GM18517 (cell line): ENCODE measurements around the gene JAZF1.

ENCODE experiments used
- ATAC-seq: cut with Tn5 transposase; IDR thresholded peaks from one replicate; pipeline ENCODE4 v1.9.1; 2021; ENCODE audit warnings: mild to moderate bottlenecking, moderate library complexity; ENCODE audit not compliant: unreplicated experiment

JAZF1 gene

DNA sequence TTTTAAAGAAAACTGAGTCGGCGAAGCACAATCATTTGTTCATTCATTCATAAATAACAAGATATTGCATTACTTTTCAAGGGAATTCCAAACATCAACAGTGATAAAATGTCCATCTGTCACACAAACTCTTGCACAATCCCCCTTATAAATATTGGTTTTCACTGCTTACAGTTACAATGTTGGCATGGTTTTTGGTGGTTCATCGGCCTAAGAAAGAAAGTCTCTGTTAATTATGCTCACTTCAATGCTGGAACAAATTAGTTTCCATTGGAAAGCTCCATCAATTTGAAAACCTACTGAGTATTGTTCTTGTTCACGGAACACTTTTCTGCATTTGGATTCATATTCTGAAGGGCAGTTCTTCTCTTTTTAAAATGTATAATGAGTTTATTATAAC lies 188.5 kb downstream of the JAZF1 start:
- ATAC-seq: no peak

DNA sequence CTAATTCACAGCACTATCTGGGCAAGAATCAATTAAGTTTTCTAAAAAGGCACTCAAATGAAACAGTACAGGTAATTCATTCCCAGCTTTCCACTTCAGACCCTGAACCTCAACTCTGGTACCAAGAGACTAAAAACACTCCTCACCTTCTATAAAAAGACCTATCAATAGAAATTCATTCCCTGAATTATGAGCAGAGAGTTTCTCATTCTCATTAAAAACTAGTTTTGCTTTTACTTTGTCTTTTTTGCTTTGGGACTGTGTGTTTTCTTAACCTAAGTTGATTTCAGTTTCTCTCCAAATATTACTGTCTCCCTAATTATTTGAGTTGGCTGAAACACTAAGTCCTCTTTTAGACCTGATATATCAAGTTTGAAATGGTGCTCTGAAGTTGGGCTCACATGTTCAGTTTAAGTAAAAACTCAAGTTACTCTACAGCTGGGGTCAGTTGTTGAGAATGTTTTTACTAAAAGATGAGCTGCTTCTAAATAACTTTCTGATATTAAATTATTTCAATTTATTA lies 189.5 kb downstream of the JAZF1 start:
- no peak for ATAC-seq

DNA sequence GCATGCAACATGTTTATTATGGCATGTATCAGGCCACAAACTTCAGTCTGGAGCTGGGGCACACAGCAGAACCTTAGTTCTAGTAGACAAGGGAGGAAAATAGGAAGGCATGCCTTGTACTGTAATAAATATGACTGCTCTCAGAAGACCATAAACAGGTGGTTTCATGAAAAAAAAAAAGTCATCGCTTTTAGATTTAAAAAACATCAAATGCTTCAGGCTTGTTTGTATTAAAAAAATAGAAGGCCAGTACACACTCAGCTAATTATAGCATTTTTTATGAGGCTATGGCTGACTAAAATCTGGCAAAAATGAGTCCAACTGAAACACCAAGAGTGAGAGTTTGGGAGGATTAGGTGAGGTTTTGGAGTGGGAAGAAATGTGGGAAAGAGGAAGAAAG lies 204.1 kb downstream of the JAZF1 start:
- no peak for ATAC-seq

DNA sequence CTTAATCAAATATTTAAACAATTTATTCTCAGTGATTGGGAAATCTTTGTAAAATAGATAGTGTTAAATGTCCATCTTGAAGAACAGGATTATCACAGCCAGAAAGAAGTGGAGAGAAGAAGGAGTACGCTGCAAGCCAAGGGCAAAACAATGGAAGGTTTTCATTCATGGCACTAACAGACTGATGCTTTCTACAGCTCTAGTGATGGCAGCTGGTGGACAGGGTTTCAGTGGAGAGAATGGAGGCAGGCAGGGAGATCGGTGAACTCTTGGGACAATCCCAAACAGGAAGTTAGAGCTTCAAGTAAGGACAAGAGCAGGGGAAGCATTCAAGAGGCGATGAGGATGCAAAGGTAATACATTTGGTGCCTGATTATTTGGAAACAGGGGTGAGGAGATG lies 207.0 kb downstream of the JAZF1 start:
- no peak for ATAC-seq

DNA sequence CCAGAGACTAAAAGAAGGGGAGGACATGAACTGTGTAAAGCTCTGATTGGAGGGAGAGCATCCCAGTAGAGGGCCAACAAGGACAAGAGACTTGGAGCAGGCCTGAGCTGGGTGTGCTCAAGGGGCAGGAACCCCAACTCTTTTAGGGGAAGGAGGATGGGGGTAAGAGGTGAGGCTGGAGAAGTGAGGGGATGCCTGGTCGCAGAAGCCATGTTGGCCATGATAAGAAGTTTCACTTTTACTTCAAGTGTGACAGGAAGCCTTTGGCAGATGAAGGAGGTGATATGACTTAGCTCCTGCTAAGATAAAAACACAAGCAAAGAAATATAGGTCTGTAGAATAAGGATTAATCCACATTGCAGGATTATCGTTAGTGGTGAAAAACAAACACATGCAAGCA lies 208.3 kb downstream of the JAZF1 start:
- ATAC-seq: no peak

DNA sequence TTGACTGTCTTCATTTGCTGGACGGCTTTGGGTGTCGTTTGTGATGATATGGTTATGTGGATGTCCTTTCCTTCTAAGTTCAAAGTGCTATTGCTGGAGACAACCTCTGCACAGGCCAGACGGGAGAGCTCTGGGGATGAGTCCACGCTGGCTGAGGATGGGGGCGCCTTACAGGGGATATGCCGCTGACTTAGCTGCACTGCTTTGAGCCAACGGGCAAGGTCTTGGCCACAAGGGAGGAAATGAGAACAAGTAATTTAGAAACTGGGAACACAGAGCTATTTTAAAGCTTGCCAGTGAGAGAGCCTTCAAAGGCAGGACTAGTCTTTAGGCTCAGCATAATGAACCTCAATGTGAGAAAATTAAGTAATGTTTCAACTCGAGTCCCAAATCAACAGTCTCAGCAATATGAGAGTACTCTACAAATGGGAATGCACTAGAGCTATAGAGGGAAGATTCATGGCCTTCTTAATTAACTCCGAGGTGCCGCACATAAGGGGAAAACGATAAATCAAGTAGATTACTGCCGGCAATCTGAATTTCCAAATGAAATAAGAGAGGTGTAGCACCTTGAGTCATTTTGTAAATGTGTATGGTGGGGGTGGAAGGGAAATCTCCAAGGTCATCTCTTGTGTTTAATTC lies 209.3 kb downstream of the JAZF1 start:
- ATAC-seq: no peak

DNA sequence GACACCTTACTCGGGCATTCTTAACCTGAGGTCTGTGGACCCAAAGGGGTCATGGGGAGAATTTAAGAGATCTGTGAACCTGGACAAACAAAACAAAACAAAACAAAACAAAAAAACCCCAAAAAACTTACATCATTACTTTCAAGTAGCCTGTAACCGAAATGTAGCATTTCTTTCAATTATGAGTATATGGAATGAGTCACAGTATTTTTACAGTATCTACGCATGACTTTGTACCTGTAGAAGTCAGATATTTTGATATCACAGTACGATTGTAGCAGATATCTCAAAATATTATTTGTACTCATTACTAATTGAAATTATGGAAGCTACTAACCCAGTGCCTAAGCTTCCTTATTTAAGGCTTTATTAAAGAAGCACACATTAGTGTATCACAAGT lies 210.2 kb downstream of the JAZF1 start:
- no peak for ATAC-seq

DNA sequence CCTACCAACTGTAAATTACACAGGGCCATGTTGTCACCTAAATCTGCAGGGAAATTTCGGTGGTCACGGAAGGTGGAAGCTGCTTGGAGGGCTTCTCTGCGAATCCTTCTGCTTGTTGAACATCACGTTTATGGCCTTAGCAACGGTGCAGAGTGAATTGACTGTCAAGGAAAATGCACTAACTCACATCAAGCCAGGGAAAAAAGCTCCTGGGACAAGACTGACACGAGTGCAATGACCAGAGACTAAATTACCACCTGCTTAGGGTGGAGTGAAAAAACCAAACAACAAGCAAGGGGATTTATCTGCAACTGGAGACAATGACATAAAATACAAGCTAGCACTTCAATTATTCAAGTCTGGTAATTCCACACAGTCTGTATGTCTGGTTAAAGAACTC lies 211.2 kb downstream of the JAZF1 start:
- no peak for ATAC-seq

DNA sequence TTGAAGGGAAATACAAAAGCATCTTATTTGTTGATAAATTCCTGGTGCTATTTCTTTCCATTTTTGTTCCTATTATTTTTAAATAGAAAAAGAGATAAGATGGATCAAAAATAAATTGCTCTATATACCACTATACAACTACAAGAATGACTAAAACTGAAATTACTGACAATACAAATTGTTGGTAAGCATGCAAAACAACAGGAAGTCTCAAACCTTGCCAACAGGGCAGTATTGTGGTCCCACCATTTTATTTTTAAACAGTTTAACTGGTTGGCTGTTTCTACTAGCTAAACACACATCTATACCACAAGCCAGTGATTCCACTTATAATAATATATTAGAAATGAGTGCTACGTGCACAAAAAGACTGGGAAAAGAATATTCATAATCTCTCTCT lies 213.0 kb downstream of the JAZF1 start:
- ATAC-seq: no peak

DNA sequence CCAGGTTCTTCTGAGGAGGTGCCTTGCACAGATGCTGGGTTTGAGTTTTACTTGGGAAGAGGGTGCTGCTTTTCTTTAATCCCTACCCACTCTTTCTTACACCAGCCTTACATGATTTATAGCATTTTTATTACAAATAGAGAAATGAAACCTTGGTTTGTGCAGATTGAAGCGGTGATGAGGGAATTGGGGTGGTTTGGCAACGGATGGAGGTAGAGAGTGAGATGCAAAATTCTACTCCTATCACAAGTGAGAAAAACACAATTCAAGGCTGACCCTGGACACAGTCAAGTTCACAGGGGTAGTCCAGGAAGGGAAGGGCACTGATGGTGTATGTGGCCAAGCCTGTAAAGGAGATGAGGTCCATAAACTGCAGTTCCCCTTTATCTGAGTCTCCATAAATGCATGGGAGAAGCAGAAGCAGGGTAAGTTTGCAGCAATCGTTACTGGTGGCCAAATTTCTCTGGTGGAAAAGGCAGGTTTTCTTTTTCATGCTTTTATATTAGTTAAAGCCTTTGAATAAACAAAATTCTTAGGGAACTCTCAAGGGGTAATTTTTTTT lies 214.3 kb downstream of the JAZF1 start:
- no peak for ATAC-seq

DNA sequence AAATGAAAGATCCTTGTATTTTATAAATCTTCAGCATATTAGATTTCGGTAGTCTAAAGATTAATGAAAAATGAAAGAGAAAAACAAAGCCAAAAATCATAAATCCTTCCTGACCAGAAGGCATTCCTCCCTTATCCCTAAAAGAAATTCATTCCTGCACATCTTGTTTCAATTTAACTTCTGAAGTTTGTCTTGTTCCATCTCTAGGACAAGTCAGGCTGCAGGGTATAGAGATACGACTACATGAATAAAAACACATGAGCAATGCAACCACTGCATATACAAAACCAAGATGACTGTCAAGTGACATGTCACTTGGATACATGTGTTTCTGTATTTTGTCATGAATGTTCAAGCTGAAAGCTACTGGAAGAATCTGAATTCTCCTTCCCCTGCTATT lies 214.9 kb downstream of the JAZF1 start:
- no peak for ATAC-seq

DNA sequence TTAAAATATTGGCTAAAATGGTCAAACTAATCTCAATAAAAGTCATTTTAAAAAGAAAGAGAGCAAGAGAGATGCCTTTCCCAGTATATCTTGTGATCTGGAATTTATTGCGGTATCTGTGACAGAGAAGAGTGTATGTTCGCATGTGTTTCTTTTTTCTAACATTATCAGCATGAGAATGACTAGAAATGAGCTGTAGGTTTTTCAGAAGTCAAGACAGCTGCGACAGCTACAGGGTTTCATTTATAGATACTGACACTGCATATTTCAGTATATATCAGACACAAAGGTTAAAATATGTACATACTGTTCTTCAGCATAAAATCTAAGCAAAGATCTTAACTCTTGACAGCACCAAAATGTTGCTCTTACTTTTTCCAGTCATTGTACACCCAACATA lies 215.8 kb downstream of the JAZF1 start:
- no peak for ATAC-seq

DNA sequence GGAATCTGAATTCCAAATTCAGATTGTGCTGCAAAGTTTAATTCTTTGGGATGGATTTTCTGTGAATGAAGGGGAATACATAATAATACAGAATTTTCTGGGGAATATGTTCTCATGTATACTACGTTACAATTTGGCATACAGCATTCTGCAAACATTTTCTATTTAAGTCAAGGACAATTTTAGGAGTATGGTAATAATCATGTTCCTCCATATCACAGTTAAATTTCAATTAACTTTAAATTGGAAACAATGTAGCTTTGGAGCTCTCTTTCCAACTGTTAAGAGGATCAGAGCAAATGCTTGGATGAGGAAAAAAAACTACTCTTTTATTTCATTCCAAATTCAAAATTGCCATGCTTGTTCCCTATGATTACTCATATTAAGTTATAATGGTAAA lies 217.5 kb downstream of the JAZF1 start:
- ATAC-seq: no peak

DNA sequence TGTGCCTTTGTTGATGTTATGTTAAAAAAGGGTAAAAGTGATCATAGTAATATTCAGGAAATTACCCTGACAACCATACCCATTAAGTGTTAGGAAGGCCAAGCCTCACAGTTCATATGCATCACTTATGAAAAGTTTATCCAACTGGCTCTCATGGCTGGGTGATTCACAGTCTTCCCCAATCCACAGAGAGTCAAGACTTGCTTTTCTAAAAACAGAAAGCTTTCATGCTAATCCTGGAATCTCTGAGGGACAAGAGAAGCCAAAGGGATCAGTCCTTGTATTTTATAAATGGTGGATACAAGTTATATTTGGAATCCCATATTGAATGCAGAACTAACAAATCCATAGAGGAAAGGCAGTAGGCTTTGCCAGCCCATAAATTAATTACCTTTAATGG lies 218.3 kb downstream of the JAZF1 start:
- ATAC-seq: no peak

DNA sequence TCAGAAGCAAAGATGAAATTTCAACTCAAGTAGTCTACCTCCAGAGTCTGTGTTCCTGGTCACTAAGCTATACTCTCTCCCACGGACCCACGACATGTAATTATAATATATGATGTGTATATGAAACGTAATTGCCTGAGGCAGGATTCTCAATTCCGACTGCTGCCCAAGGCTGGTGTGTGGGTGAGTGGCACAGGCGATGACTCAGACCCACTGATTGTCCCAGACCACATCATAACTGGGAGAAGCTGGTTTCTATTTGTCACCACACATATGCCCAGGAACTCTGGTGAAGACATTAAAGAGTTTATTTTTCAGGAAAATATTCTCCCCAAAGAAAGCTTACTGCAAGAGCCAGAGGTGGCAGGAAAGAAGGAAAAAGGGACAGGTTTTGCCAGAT lies 219.3 kb downstream of the JAZF1 start:
- ATAC-seq: no peak

DNA sequence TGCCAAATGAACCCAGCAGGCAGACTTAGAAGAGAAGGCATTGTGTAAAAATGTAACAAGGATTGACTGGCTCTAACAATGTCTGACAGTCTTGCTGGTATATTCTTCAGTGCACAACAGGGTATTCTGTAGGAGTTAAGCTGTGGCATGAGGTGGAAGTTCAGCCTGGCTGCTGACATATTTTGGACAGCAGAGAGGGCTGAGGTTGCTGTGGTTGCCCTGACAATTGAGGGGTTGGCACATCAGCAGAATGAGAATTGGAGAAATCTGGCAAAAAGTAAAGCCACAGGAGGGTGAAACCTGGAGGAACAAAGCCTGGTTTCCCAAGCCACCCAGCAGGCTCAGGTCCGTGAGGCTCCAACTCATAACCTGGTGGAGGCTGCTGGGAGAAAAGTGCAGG lies 220.2 kb downstream of the JAZF1 start:
- no peak for ATAC-seq

DNA sequence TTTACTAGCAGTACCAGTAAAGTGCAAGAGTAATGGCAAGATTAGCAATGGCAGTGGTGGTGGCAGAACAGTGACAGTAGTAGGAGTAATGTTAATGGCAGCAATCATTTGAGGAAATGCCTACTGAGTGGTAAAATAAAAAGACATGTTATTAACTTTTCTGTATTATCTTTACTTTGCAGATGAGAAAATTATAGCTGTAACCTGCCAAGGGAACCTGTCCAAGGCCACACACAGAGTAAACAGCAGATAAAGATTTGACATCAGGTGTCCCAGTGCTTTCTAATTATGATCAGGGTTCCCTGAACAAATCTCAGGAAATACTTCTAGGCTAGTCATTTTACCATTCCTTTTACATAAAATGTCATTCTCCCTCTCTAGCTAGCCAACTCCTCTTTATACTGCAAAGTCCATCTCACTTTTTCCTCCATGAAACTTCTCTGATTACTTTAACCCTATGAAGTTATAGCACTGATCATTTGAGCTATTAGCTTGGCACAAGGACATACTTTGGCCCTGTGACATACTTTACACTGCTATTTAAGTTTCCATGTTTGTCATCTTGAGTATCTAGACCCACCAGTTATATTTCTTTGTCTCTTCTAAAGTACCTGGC lies 221.6 kb downstream of the JAZF1 start:
- ATAC-seq: no peak

DNA sequence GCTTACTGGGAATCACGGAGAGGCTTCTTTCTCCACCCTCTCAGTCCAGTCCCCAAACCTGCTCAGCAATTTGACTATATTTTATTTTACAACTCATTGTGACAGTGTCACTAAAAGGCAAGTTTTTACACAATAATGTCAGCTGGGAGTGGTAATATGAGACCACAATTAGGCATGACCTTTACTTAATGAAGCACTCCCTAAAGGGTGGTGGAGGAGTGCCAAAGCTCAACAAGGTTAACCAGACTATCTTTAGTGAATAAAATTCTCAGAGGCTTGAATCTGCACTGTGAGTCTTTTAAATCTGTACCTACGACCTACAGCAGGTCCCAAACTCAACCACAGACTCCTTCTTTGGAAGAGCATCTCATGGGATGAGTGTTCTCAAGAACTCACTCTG lies 225.0 kb downstream of the JAZF1 start:
- ATAC-seq: no peak

DNA sequence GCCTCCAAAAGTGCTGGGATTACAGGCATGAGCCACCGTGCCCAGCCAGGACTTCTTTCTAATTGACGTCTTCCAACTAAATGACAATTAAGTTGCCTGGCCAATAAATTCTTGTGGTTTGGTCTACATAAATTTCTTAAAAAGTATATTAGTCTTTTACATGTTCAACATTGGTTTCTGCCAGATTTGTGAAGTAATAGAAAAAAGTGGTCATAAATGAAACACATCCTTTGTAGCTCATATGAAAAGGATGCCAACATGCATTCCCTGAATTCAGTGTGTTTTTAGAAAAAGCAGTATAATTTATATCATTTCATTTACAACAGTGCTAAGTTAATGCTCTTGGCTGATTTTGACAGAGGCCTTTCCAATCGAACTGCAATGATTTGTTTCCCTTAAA lies 225.6 kb downstream of the JAZF1 start:
- no peak for ATAC-seq

DNA sequence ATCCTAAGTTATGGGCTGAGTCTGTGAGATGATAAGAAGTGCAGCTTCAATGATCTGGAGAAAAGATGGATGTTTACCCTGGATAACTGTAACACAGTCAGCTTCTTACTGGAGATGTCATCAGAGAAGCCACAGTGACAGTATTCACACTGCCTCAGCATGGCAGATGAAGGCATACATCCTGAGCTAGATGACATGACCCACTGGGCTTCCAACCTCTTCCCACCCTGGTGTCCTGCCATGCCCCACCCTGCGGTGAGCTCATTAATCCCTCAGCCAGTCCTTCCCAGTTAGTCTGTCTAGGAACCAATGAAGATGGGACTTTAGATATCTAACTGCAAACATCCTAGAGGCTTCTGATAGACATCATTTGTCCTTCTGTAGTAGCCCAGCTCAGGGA lies 226.8 kb downstream of the JAZF1 start:
- no peak for ATAC-seq

DNA sequence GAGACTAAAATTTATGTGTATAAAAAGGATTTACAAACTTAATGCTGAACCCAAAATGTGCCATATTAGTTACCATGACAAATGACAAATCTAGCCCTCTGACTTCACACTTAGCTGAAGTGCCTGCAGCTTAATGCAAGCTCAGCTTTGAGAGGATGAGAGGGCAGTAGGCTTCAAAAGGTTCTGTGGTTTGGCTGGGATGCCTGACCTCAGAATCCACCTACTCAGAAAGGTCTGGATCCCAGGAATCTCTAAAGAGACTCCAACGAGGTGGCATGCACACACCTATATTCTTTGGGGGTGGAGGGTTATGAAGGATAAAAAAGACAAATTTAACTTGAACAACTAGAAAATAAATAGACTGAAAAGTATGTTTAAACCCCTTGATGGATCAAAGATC lies 227.2 kb downstream of the JAZF1 start:
- ATAC-seq: no peak

DNA sequence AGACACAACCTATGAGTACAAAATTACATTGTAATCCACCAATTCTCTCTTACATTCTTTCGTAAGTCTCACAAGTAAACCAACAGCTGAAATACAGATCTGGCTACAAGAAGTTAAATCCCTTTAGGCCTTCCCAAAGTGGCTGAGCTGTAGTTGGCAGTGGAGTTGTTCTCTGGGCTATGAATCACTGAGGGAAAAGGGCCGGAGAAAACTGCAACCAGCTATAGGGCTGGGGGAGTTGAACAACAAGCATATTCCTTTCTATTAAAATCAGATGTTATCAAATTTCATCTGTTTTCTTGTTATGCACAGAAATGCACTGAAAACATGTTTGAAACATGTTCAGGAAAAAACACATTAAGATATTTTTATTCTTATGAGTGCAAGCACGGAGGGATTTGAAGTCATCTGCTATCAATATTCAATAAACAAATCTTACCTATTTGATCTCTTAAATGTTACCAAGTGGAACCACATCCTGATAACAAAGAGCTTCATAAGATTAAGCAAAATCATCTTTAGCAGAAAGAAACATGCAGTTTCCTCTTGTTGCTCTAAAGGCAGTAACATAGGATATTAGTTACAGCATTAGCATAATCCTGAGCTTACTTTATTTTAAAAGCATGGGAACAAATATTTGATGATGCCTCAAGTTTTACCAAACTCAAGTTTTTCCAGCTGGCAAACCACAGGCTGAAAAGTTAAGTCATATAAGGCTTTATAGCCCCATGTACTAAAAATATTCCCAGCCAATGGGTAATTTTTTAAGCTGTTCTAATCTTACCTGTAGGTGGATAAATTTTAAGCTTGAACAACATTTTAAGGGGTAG lies 227.9 kb downstream of the JAZF1 start:
- no peak for ATAC-seq
